ENCODE measurements around the gene KHK. TPM values are rescaled to one million over a fixed set of nuclear protein-coding genes. Genes with fewer than 3 reads are reported as not detected.
"Not testable (repeated sequence)": the region's sequence is repeated elsewhere in the genome, so short reads cannot be mapped to it uniquely, and the experiment has no call there.

The KHK gene
- total RNA-seq, 2 donors from 2014 or later: 2.5 to 5.1 TPM

GRCh38 chr2:27070653-27071276 lies 15.8 kb upstream of the KHK start:
- peaks cover 22% of the 10 kb centered on the region for H3K36me3 Mint-ChIP-seq
- H3K27me3 Mint-ChIP-seq: no peaks in the 10 kb centered on the region
- DNase-seq (ENCODE audit: low spot score) (no peak), ATAC-seq (no peak)
- H3K9me3 Mint-ChIP-seq: no peaks in the 10 kb centered on the region
- H3K4me3 Mint-ChIP-seq: peak overlapping the region; percentile 98
- H3K27ac Mint-ChIP-seq: peak overlapping the region; percentile 94 to 97
- H3K4me1 Mint-ChIP-seq (ENCODE audit: low read depth in 2 of 2): peaks cover 62 to 63% of the 10 kb centered on the region in 2 donors

- Mint-ChIP-seq H3K4me3 (peak within 1 kb of the TSS; percentile 98), H3K9me3 (no peaks in the 10 kb centered on the region), H3K36me3 (peaks cover 17% of the 10 kb centered on the region), H3K4me1 (ENCODE audit: low read depth in 2 of 2) (peaks cover 65 to 68% of the 10 kb centered on the region in 2 donors), H3K27me3 (no peaks in the 10 kb centered on the region), H3K27ac (peak within 1 kb of the TSS; percentile 94 to 97)
- peak; percentile 95 for DNase-seq (ENCODE audit: low spot score)
- peak; percentile 95 to 97 for ATAC-seq
Measured at GRCh38 chr2:27071277-27071989, 15.1 kb upstream of the KHK start, which contains the start of gene OST4. Gene OST4 (minus strand): TSS chr2:27071654.

GRCh38 chr2:27071990-27072830 lies 14.4 kb upstream of the KHK start:
- no peak for ATAC-seq
- DNase-seq (ENCODE audit: low spot score): peak; percentile 80

GRCh38 chr2:27072920-27073319 lies 13.7 kb upstream of the KHK start:
- Mint-ChIP-seq H3K4me3 (peak overlapping the region; percentile 90), H3K27me3 (no peaks in the 10 kb centered on the region), H3K9me3 (no peaks in the 10 kb centered on the region), H3K36me3 (peaks cover 16% of the 10 kb centered on the region), H3K4me1 (ENCODE audit: low read depth in 2 of 2) (peaks cover 78 to 79% of the 10 kb centered on the region in 2 donors), H3K27ac (peak overlapping the region; percentile 77 to 87)
- DNase-seq (ENCODE audit: low spot score) (no peak), ATAC-seq (no peak)

More at GRCh38 chr2:27071990-27072830, 14.4 kb upstream of the KHK start:
- Mint-ChIP-seq H3K4me1 (ENCODE audit: low read depth in 2 of 2) (peaks cover 72 to 75% of the 10 kb centered on the region in 2 donors), H3K4me3 (peak overlapping the region; percentile 90), H3K27ac (peak overlapping the region; percentile 77 to 87), H3K9me3 (no peaks in the 10 kb centered on the region), H3K27me3 (no peaks in the 10 kb centered on the region), H3K36me3 (peaks cover 16% of the 10 kb centered on the region)

GRCh38 chr2:27073782-27074181 lies 12.8 kb upstream of the KHK start:
- no peaks in the 10 kb centered on the region for H3K9me3 Mint-ChIP-seq
- H3K4me1 Mint-ChIP-seq (ENCODE audit: low read depth in 2 of 2): peaks cover 75 to 78% of the 10 kb centered on the region in 2 donors
- H3K4me3 Mint-ChIP-seq: peak overlapping the region; percentile 21
- DNase-seq (ENCODE audit: low spot score) (no peak), ATAC-seq (no peak)
- H3K27ac Mint-ChIP-seq: peak overlapping the region; percentile 77 to 87
- peaks cover 16% of the 10 kb centered on the region for H3K36me3 Mint-ChIP-seq
- no peaks in the 10 kb centered on the region for H3K27me3 Mint-ChIP-seq

GRCh38 chr2:27074738-27075565 lies 11.6 kb upstream of the KHK start:
- H3K27me3 Mint-ChIP-seq: no peaks in the 10 kb centered on the region
- ATAC-seq (no peak), DNase-seq (ENCODE audit: low spot score) (no peak)
- H3K4me1 Mint-ChIP-seq (ENCODE audit: low read depth in 2 of 2): peaks cover 63 to 66% of the 10 kb centered on the region in 2 donors
- no peaks in the 10 kb centered on the region for H3K9me3 Mint-ChIP-seq
- peaks cover 6% of the 10 kb centered on the region for H3K36me3 Mint-ChIP-seq
- peak overlapping the region; percentile 74 for H3K4me3 Mint-ChIP-seq
- H3K27ac Mint-ChIP-seq: peak overlapping the region; percentile 77 to 87

GRCh38 chr2:27075566-27075871 lies 11.1 kb upstream of the KHK start:
- not testable (repeated sequence) for ATAC-seq; DNase-seq (ENCODE audit: low spot score); H3K27me3 Mint-ChIP-seq; H3K9me3 Mint-ChIP-seq; H3K36me3 Mint-ChIP-seq
- Mint-ChIP-seq H3K4me3 (peak overlapping the region; percentile 74), H3K4me1 (ENCODE audit: low read depth in 2 of 2) (peaks cover 61 to 65% of the 10 kb centered on the region in 2 donors), H3K27ac (peak overlapping the region; percentile 77 to 87)

GRCh38 chr2:27076323-27076722 lies 10.2 kb upstream of the KHK start:
- H3K27ac Mint-ChIP-seq: peak overlapping the region; percentile 77 to 87
- no peak for ATAC-seq
- no peak for DNase-seq (ENCODE audit: low spot score)
- no peaks in the 10 kb centered on the region for H3K27me3 Mint-ChIP-seq
- H3K36me3 Mint-ChIP-seq: no peaks in the 10 kb centered on the region
- peaks cover 61 to 66% of the 10 kb centered on the region in 2 donors for H3K4me1 Mint-ChIP-seq (ENCODE audit: low read depth in 2 of 2)
- no peaks in the 10 kb centered on the region for H3K9me3 Mint-ChIP-seq
- peak overlapping the region; percentile 66 for H3K4me3 Mint-ChIP-seq

GRCh38 chr2:27077231-27077630 lies 9.3 kb upstream of the KHK start:
- Mint-ChIP-seq H3K36me3 (no peaks in the 10 kb centered on the region), H3K27ac (peak overlapping the region; percentile 77 to 87), H3K9me3 (no peaks in the 10 kb centered on the region), H3K4me1 (ENCODE audit: low read depth in 2 of 2) (peaks cover 62 to 69% of the 10 kb centered on the region in 2 donors), H3K27me3 (no peaks in the 10 kb centered on the region), H3K4me3 (no peak overlapping the region)
- ATAC-seq: no peak
- DNase-seq (ENCODE audit: low spot score): no peak

- peak within 1 kb of the TSS; percentile 96 to 98 for H3K27ac Mint-ChIP-seq
- no peak for DNase-seq (ENCODE audit: low spot score)
- H3K27me3 Mint-ChIP-seq: no peaks in the 10 kb centered on the region
- peak within 1 kb of the TSS; percentile 42 for H3K4me3 Mint-ChIP-seq
- no peak for ATAC-seq
- H3K4me1 Mint-ChIP-seq (ENCODE audit: low read depth in 2 of 2): peaks cover 49 to 60% of the 10 kb centered on the region in 2 donors
- no peaks in the 10 kb centered on the region for H3K9me3 Mint-ChIP-seq
- H3K36me3 Mint-ChIP-seq: no peaks in the 10 kb centered on the region
Measured at GRCh38 chr2:27078267-27079194, 8.0 kb upstream of the KHK start, which contains the start of gene EMILIN1. Gene EMILIN1 (plus strand): TSS chr2:27078615. CDS start chr2:27079066, 451 bp downstream.

GRCh38 chr2:27079233-27080139 lies 7.1 kb upstream of the KHK start:
- DNase-seq (ENCODE audit: low spot score) (no peak), ATAC-seq (no peak)
- Mint-ChIP-seq H3K9me3 (no peaks in the 10 kb centered on the region), H3K27ac (peak overlapping the region; percentile 96 to 98), H3K36me3 (no peaks in the 10 kb centered on the region), H3K4me1 (ENCODE audit: low read depth in 2 of 2) (peaks cover 42 to 59% of the 10 kb centered on the region in 2 donors), H3K27me3 (no peaks in the 10 kb centered on the region), H3K4me3 (peak overlapping the region; percentile 89)
